Activated T-helper 2 cell treated with anti-CD3 and anti-CD28 coated beads, Interferon-gamma antibody, Interleukin-2, Interleukin-4, amounts not matched to agents 10 μg/mL and 5 μg/mL and 100 μg/mL, durations not matched to agents 14 hours and 24 hours and 36 hours (primary cell): ENCODE results near the gene KLF9. TPM values are rescaled to one million over a fixed set of nuclear protein-coding genes. Genes with fewer than 3 reads are reported as not detected.

Experiments used
- DNase-seq: peaks from one replicate; pipeline ENCODE4 v3.0.0; 2021; ENCODE audit warnings: low spot score
- H3K27ac Mint-ChIP-seq: one replicate; pipeline ENCODE4 v1.8.0; 2021; ENCODE audit warnings: mixed read lengths
- H3K27me3 Mint-ChIP-seq: one replicate; pipeline ENCODE4 v1.8.0; 2021; ENCODE audit warnings: low read depth, mixed read lengths
- H3K36me3 Mint-ChIP-seq: one replicate; pipeline ENCODE4 v1.8.0; 2021; ENCODE audit warnings: low read depth, mixed read lengths
- H3K4me1 Mint-ChIP-seq: one replicate; pipeline ENCODE4 v1.8.0; 2021; ENCODE audit warnings: low read depth, mixed read lengths
- H3K4me3 Mint-ChIP-seq: one replicate; pipeline ENCODE4 v1.8.0; 2021; ENCODE audit warnings: low read depth, mild to moderate bottlenecking, moderate library complexity, mixed read lengths
- H3K9me3 Mint-ChIP-seq: one replicate; pipeline ENCODE4 v1.8.0; 2021; ENCODE audit warnings: mixed read lengths
- intact Hi-C: fragments of 100-400 bp; cut with micrococcal nuclease; formaldehyde crosslinking; loops from one replicate; pipeline ENCODE4 v1.15.1; 2023
- total RNA-seq: library from RNA; stranded (reverse); gene quantifications from 2 replicates; pipeline ENCODE4 v1.2.3, GENCODE V29; 2022

Gene KLF9
- total RNA-seq, 1 donor from 2014 or later, result 13.7 TPM

DNA sequence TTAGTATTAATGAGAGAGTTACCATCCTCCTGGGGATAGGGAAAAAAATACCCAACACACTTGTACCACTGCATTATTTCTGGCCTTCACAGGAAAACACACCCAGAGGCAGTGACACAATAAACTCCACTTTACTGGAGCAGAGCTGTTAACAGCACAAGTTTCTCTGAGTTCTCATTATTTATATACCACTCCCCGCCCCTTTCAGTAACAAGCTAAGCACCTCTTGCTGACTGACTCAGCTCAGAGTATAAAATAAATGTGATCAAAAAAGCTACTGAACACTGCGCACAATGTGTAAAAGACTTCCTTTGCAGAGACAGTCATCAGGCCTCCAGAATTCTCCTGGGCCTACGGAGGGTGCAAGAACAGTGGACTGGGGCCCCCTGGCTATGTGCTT lies 21.6 kb downstream of the KLF9 start:
- Mint-ChIP-seq H3K27me3 (no peaks in the 10 kb centered on the region), H3K4me3 (no peak overlapping the region), H3K36me3 (peaks cover 10% of the 10 kb centered on the region), H3K4me1 (peaks cover 36% of the 10 kb centered on the region), H3K9me3 (no peaks in the 10 kb centered on the region), H3K27ac (no peak overlapping the region)
- no peak for DNase-seq
- intact Hi-C loops, result loop anchor here (5.0 kb wide), 1 partner anchor 51 kb away; no protein-coding TSS in a partner anchor

DNA sequence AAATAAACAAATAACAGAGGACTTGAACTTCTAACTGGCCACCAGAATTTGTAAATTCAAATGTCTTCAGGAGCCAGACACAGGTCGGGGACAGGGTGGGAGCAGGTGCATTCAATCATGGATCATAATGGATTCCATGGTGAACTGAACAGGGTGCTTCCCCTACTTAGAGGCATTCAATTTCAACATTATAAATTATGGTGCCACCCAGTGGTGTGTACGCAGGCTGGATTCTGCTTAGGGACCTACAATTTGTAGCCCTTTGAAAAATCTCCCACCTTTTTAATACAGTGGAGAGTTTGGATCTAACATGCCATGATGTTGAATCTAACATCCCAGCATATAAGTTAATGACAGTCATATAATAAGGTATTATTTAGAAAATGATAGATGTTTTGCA lies 22.3 kb downstream of the KLF9 start:
- Mint-ChIP-seq H3K9me3 (no peaks in the 10 kb centered on the region), H3K27ac (no peak overlapping the region), H3K4me1 (peaks cover 29% of the 10 kb centered on the region), H3K36me3 (peaks cover 16% of the 10 kb centered on the region), H3K4me3 (no peak overlapping the region), H3K27me3 (no peaks in the 10 kb centered on the region)
- DNase-seq, result no peak
- intact Hi-C loops, result loop anchor here (5.0 kb wide), 1 partner anchor 50 kb away; no protein-coding TSS in a partner anchor

DNA sequence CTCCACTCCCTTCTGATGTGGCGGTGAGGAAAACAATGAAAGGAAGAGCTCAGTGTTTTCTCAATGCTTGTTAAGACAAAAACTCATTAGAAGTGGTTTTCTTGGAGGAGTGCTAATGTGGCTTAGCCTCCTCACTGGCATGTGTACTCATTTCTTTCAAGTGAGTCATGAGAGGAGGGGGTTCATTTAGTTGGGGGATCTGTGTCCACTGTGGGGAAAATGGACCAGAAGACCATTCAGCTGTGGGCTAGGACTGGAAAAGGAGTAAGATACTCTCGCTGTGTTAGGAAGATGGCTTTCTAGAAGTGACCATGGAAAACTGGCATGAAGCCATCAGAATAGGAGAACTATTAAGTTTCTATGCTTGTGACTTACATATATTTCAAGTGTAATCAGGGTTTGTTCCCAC lies 23.5 kb downstream of the KLF9 start:
- no peak for DNase-seq
- Mint-ChIP-seq H3K36me3 (peaks cover 28% of the 10 kb centered on the region), H3K4me1 (peaks cover 30% of the 10 kb centered on the region), H3K4me3 (peak overlapping the region; percentile 56), H3K27me3 (no peaks in the 10 kb centered on the region), H3K27ac (peak overlapping the region; percentile 80), H3K9me3 (no peaks in the 10 kb centered on the region)
- intact Hi-C loops, result loop anchor here (2.0 to 5.0 kb wide), 2 partner anchors 20 to 49 kb away; no protein-coding TSS in a partner anchor

DNA sequence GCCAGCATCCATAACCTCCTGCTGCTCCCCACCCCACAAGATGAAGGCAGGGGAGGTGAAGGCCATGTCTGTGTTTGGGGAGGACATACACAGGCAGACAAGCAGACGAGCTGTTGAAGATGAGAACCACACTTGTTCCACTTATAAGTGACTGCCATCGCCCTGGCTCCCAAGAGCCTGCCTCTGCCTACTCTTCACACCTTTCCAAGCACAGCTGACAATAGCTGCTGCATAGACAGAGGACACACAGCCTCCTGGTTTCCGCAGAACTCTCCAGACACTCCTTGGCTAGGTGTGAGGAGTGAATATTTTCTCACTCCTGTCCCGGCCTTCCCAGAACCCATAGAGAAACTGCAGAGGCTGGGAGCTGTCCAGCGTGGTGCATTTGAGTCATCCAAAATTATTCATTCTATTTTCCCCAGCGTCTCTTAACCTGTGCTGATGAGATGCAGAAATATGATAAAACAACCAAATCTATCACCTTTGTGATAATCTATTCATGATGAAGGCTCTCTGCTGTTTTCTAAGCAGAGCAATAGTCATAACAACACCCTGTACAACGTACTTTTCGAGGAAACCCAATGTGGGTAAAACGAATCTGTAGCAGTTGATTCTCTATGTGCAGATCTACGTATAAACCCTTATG lies 24.7 kb downstream of the KLF9 start:
- Mint-ChIP-seq H3K4me3 (no peak overlapping the region), H3K27me3 (no peaks in the 10 kb centered on the region), H3K9me3 (no peaks in the 10 kb centered on the region), H3K36me3 (peaks cover 31% of the 10 kb centered on the region), H3K4me1 (peaks cover 30% of the 10 kb centered on the region), H3K27ac (peak overlapping the region; percentile 80)
- no peak for DNase-seq
- intact Hi-C loops, result loop anchor here (2.0 to 5.0 kb wide), 2 partner anchors 21 to 47 kb away; no protein-coding TSS in a partner anchor

DNA sequence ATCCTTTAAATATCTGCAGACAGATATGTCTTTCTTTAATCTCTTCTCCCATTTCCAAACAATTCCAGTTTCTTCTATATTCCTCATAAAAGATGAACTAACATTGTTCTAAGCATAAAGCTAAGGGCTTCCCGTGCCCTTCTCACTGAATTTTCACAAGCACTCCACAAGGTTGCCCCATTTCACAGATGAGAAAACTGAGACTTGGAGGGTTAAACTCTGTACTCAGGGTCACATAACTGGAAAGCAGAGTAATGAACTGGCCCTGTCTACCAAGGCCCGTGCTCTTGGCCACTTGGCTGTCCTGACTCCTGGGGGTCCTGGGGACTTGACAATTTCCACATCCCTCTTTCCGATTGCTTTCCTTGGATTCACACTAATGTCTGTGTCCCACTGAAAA lies 25.3 kb downstream of the KLF9 start:
- H3K4me3 Mint-ChIP-seq, result no peak overlapping the region
- peaks cover 30% of the 10 kb centered on the region for H3K4me1 Mint-ChIP-seq
- intact Hi-C loops, result no loop called here

DNA sequence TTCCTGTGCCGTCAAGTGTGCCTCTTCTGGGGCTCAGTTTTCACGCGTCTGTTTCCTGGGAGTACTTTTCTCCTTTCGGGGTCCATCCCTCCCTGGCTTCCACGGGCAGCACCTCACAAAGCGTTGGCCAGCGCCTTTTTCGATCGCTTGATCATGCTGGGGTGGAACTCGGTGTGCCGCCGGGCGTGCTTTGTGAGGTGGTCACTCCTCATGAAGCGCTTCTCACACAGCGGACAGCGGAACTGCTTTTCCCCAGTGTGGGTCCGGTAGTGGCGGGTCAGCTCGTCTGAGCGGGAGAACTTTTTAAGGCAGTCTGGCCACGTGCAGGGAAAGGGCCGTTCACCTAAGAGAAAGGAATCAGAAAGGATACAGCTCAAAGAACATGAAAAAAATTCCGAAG lies 26.8 kb downstream of the KLF9 start:
- Mint-ChIP-seq H3K4me3 (no peak overlapping the region), H3K27me3 (no peaks in the 10 kb centered on the region), H3K4me1 (peaks cover 28% of the 10 kb centered on the region), H3K27ac (no peak overlapping the region), H3K9me3 (no peaks in the 10 kb centered on the region), H3K36me3 (peaks cover 33% of the 10 kb centered on the region)
- intact Hi-C loops, result no loop called here
- no peak for DNase-seq

More for the DNA sequence above, 25.3 kb downstream of the KLF9 start:
- no peak for DNase-seq
- Mint-ChIP-seq H3K27me3 (no peaks in the 10 kb centered on the region), H3K27ac (peak overlapping the region; percentile 53), H3K9me3 (no peaks in the 10 kb centered on the region), H3K36me3 (peaks cover 33% of the 10 kb centered on the region)

DNA sequence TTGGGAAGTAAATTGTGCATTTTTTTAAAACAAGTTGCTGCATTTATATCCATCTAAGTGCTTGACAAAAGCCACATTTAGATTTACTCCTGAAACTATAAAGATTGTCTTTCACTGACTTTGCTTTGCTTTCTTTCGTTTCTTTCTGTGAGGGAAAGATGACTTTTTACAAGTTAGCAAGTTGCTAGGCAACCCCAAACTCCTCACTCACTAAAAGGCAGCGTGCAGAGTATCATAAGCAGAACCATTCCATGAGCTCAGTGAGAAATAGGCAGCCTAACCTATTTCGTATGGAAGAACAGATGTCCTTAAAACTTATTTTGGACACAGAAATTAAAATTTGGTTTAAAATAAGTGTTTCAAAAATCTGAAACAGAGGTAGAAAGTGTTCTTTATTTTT lies 29.0 kb downstream of the KLF9 start:
- Mint-ChIP-seq H3K27me3 (no peaks in the 10 kb centered on the region), H3K4me1 (peaks cover 18% of the 10 kb centered on the region), H3K9me3 (no peaks in the 10 kb centered on the region), H3K4me3 (no peak overlapping the region), H3K27ac (no peak overlapping the region), H3K36me3 (peaks cover 33% of the 10 kb centered on the region)
- intact Hi-C loops, result no loop called here
- DNase-seq, result no peak

DNA sequence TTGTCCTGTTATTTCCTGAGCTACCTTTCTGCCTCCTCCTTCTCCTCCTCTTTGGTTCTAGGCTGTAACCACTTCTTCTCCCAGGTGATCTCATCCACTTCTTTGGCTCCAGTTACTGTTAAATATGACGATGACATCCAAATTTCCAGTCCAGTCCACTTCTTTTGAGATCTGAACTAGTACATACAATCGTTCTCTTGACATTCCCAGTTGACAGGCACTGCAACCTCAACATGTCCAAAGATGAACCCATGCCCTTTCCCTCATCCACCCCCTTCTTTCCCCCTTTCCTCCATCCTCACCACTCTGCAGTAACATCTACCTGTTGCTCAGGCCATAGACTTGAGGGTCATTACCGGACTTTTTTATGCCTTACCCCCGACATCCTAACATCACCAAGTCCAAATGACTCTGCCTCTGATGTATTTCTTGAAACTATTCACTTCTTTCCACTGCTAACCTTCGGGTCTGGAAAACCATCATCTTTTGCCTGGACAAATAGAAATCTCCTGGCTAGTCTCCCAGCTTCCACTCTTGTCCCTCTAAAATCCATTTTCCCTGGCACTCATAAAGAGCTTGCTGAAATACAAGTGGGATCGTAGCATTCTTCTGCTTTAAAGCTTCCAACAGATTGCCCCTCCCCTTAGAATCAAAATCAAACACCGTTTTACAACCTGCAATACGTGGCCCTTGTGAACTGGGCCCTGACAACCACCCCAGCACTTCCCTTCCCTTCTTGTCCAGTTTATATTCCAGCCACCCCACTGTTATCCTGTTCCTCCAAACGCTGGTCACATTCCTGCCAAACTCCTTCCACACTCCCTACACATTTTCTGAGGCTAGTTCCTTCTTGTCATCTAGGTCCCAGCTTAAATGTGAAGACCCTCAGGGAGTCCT lies 31.5 kb downstream of the KLF9 start:
- intact Hi-C loops, result no loop called here
- no peaks in the 10 kb centered on the region for H3K9me3 Mint-ChIP-seq
- H3K4me1 Mint-ChIP-seq, result peaks cover 3% of the 10 kb centered on the region
- peaks cover 24% of the 10 kb centered on the region for H3K36me3 Mint-ChIP-seq
- DNase-seq, result no peak
- H3K4me3 Mint-ChIP-seq, result no peak overlapping the region
- no peak overlapping the region for H3K27ac Mint-ChIP-seq
- H3K27me3 Mint-ChIP-seq, result no peaks in the 10 kb centered on the region

DNA sequence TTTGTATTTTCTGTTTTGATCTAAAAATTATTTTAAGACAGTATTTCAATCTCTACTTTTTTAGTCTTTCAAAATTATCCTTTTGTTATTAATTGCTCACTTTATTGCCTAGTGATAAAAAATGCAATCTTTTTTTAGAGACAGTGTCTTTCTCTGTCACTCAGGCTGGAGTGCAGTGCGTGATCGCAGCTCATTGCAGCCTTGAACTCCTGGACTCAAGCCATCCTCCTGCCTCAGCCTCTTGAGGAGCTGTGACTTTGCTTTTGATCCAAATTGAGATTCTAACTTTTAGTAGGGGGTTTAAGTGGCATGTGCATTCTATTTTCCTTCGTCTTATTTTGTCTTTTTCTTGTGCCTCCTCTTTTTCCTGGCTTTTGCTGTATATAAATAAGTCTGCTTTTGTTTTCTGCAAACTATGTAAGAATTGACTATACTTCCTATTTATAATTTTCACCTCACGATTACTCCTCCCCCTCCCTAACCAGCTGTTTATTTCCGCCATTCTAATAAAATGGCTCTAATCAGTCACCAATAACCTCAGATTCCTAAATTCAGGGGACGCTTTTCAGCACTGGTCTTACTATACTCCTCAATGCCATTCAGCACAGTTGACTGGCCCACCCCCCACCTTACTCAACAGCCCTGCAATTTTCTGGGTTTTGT lies 32.3 kb downstream of the KLF9 start:
- intact Hi-C loops, result no loop called here
- no peak for DNase-seq
- H3K27me3 Mint-ChIP-seq, result no peaks in the 10 kb centered on the region
- H3K4me3 Mint-ChIP-seq, result no peak overlapping the region
- H3K9me3 Mint-ChIP-seq, result no peaks in the 10 kb centered on the region
- H3K36me3 Mint-ChIP-seq, result peaks cover 17% of the 10 kb centered on the region
- peaks cover 3% of the 10 kb centered on the region for H3K4me1 Mint-ChIP-seq
- no peak overlapping the region for H3K27ac Mint-ChIP-seq

DNA sequence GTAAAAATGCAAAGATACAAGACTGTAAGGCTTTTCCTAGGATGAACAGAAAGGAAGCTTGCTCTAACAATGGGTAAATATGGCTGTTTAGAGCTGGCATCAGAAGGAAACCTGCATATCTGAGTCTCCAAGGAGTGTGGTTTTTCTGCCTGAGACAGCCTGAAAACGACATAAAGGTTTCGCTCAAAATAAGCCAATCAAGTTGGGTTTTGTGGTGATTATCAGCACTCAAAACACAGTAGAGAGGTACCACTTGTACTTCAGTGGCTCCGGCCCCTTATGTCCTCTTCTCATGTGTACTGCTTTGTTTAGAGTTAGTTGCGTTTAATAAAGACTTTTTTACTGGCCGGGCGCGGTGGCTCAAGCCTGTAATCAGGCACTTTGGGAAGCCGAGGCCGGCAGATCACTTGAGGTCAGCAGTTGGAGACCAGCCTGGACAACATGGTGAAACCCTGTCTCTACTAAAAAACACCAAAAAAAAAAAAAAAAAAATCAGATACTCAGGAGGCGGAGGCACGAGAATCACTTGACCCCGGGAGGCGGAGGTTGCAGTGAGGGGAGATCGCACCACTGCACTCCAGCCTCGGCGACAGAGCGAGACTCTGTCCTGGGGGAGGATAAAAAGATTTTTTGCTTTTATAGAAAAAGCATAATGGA lies 39.4 kb downstream of the KLF9 start:
- no peak overlapping the region for H3K27ac Mint-ChIP-seq
- H3K36me3 Mint-ChIP-seq, result no peaks in the 10 kb centered on the region
- peaks cover 3% of the 10 kb centered on the region for H3K4me1 Mint-ChIP-seq
- no peaks in the 10 kb centered on the region for H3K27me3 Mint-ChIP-seq
- H3K4me3 Mint-ChIP-seq, result no peak overlapping the region
- no peaks in the 10 kb centered on the region for H3K9me3 Mint-ChIP-seq
- DNase-seq, result no peak
- intact Hi-C loops, result no loop called here

DNA sequence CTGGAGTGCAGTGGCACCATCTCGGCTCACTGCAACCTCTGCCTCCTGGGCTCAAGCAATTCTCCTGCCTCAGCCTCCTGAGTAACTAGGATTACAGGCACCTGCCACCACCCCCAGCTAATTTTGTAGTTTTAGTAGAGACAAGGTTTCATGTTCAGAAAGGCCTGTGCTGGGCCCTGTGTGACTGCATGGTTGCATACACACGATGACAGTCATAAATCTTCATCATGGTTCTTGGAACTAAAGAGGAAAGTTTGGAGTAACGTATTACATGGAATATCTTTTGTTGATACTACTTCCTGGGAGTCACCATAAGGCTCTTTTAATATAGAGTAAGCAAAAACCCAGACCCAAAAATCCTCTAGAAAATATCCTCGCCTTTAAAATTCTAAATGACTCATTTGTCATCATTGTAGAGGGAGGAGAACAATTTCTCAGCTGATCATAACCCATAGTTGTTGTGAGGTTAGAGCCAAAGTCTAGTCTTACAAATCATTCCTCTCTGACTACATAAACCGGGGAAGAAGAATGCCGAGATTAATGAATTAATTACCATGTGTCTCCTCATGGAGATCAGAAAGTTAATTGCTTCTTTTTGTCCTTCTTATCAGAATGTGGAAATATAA lies 47.0 kb downstream of the KLF9 start:
- H3K36me3 Mint-ChIP-seq, result no peaks in the 10 kb centered on the region
- H3K4me3 Mint-ChIP-seq, result no peak overlapping the region
- no peaks in the 10 kb centered on the region for H3K27me3 Mint-ChIP-seq
- DNase-seq, result no peak
- no peaks in the 10 kb centered on the region for H3K9me3 Mint-ChIP-seq
- intact Hi-C loops, result no loop called here
- no peak overlapping the region for H3K27ac Mint-ChIP-seq
- H3K4me1 Mint-ChIP-seq, result peaks cover under 1% of the 10 kb centered on the region

DNA sequence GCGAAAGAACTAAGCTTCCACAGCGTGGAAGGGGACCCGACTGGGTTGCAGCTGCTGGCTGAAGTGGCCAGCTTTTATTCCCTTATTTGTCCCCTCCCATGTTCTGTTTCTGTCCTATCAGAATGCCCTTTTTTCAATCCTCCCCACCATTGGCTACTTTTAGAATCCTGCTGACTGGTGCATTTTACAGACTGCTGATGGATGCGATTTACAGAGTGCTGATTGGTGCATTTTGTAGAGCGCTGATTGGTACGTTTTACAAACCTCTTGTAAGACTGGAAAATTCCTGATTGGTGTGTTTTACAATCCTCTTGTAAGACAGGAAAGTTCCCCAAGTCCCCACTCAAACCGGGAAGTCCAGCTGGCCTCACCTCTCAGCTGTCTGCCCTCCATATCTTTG lies 50.7 kb downstream of the KLF9 start:
- Mint-ChIP-seq H3K36me3 (no peaks in the 10 kb centered on the region), H3K4me3 (no peak overlapping the region), H3K27me3 (no peaks in the 10 kb centered on the region), H3K9me3 (no peaks in the 10 kb centered on the region), H3K4me1 (no peaks in the 10 kb centered on the region), H3K27ac (no peak overlapping the region)
- no peak for DNase-seq
- intact Hi-C loops, result no loop called here
